ENCODE data around the gene P3H1. TPM values are rescaled to one million over a fixed set of nuclear protein-coding genes. Genes with fewer than 3 reads are reported as not detected.

P3H1 gene
- total RNA-seq, 4 donors from 2014 or later = 42.4 to 83.9 (median 65.1) TPM

GRCh38 chr1:42788021-42788420, 21.2 kb upstream of the P3H1 start:
- no peak for DNase-seq (ENCODE audit: low spot score in 2 of 2)
- TF ChIP-seq EP300 (IDR thresholded peaks at IDR 0.05) = no peak
- TF ChIP-seq, protein P1, sequence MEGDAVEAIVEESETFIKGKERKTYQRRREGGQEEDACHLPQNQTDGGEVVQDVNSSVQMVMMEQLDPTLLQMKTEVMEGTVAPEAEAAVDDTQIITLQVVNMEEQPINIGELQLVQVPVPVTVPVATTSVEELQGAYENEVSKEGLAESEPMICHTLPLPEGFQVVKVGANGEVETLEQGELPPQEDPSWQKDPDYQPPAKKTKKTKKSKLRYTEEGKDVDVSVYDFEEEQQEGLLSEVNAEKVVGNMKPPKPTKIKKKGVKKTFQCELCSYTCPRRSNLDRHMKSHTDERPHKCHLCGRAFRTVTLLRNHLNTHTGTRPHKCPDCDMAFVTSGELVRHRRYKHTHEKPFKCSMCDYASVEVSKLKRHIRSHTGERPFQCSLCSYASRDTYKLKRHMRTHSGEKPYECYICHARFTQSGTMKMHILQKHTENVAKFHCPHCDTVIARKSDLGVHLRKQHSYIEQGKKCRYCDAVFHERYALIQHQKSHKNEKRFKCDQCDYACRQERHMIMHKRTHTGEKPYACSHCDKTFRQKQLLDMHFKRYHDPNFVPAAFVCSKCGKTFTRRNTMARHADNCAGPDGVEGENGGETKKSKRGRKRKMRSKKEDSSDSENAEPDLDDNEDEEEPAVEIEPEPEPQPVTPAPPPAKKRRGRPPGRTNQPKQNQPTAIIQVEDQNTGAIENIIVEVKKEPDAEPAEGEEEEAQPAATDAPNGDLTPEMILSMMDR (IDR thresholded peaks at IDR 0.05) = no peak
- TF ChIP-seq POLR2A (IDR thresholded peaks at IDR 0.05) = no peak
- Histone ChIP-seq H3K9me3 (no peaks in the 10 kb centered on the region), H3K36me3 (peaks cover 0 to under 1% (median 0%) of the 10 kb centered on the region in 3 donors), H3K4me1 (peaks cover 0 to 16% (median 12%) of the 10 kb centered on the region in 4 donors), H3K27me3 (no peaks in the 10 kb centered on the region), H3K27ac (no peak overlapping the region), H3K4me3 (no peak overlapping the region)
- 89 to 95% methylated on average over 1 of the region's 1 CpG for WGBS, 2 donors

DNA sequence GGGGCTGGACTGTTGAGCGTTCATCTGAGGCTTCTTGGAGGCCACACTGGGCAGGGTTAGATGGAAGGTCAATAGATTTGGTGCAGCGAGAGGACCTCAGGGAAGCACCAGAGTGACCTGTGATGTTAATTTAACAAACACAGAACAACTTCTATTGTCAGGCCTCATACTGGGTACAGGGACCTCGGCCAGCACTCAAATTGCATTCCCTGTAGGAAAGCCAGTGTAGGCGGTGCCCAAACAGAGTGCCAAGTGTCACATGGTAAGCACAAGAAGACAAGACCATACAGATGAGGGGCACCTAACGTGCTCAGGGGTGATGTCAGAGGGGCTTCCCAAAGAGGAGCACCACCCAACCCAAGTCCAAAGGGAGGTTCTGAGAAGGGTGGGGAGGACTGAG, 19.3 kb upstream of the P3H1 start:
- peaks cover 0 to 15% (median 0%) of the 10 kb centered on the region in 3 donors for H3K36me3 ChIP-seq
- H3K9me3 ChIP-seq = no peaks in the 10 kb centered on the region
- H3K27me3 ChIP-seq = no peaks in the 10 kb centered on the region
- peaks cover 0 to 16% (median 12%) of the 10 kb centered on the region in 4 donors for H3K4me1 ChIP-seq
- TF ChIP-seq POLR2A (IDR thresholded peaks at IDR 0.05) (no peak), EP300 (IDR thresholded peaks at IDR 0.05) (no peak)
- TF ChIP-seq, protein P1 (IDR thresholded peaks at IDR 0.05) = no peak
- H3K27ac ChIP-seq = no peak overlapping the region
- H3K4me3 ChIP-seq = no peak overlapping the region
- DNase-seq (ENCODE audit: low spot score in 2 of 2) = no peak
- 77 to 78% methylated on average over 5 of the region's 5 CpGs for WGBS, 2 donors

DNA sequence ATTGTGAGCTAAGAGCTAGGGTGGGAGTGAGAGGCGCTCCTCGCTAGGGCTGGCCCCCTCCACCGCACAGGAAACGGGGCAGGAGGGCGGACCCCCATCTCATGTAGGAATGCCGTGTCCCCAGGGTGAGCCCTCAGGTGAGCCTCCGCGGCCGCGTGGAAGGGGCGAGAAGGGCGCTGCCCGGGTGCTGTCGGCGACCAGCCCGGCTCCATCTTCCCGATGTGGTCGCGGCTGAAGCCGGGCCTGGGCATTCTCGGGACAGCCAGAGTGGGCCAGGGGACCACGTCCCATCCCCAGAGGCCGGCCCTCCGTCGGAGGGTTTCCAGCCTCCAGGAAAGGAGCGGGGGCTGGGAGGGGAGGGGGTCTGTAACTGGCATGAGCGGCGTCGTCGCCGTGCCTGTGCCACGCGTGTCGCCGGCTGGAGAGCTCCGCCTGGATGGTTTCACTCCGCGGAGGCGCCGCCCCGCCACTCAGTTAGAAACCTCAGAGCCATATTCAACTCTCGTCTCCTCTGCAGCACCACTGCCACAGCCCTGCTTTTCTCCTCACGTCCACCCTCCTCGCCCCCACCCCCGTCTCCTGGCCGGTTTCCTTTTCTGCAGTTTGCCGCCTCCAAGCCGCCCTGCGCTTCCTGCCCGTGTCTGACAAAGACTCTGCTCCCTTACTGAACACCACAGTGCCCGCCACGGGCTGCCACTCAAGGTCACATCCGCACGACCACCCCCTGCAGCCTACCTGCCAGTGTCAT, 18.3 kb upstream of the P3H1 start, which contains the start of gene TMEM269:
TSS of gene TMEM269 (plus strand) at position 46 of the 748 bp plus-strand sequence. CDS start 4,903 bp downstream, outside the sequence.
- H3K4me1 ChIP-seq = peaks cover 0 to 16% (median 12%) of the 10 kb centered on the region in 4 donors
- TF ChIP-seq POLR2A (IDR thresholded peaks at IDR 0.05) = no peak
- TF ChIP-seq EP300 (IDR thresholded peaks at IDR 0.05) = no peak
- TF ChIP-seq, protein P1 (IDR thresholded peaks at IDR 0.05) = no peak
- DNase-seq (ENCODE audit: low spot score in 2 of 2) = no peak
- no peaks in the 10 kb centered on the region for H3K9me3 ChIP-seq
- no peaks in the 10 kb centered on the region for H3K27me3 ChIP-seq
- 3 to 7% methylated on average over 28 to 50 of the region's 54 CpGs for WGBS, 2 donors
- H3K27ac ChIP-seq = peak within 1 kb of the TSS in 3 of 4 donors; percentile 11 to 61 (median 46)
- peak within 1 kb of the TSS; percentile 26 to 61 (median 52) for H3K4me3 ChIP-seq
- H3K36me3 ChIP-seq = peaks cover 0 to 25% (median 0%) of the 10 kb centered on the region in 3 donors

DNA sequence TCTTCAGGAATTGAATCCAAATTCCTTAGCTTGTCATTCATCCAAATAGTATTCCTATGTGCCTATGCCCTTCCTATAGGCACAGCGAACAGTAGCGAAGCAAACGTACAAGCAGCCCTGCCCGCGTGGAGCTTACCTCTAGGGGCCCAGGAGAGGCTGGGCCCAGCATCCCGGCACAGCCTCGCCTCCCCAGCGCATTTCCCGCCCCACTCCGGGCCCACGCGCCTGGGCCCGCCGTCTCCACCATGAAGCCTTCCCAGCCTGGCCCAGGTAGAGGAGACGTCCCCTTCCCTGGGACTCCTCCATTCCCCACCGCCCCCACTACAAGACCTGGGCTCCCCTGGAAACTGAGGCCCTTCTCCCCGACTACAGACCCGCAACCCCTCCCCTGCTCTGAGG, 17.7 kb upstream of the P3H1 start:
- peaks cover 0 to 16% (median 12%) of the 10 kb centered on the region in 4 donors for H3K4me1 ChIP-seq
- TF ChIP-seq EP300 (IDR thresholded peaks at IDR 0.05) (no peak), POLR2A (IDR thresholded peaks at IDR 0.05) (no peak)
- TF ChIP-seq, protein P1 (IDR thresholded peaks at IDR 0.05) = no peak
- DNase-seq (ENCODE audit: low spot score in 2 of 2) = no peak
- H3K9me3 ChIP-seq = no peaks in the 10 kb centered on the region
- no peaks in the 10 kb centered on the region for H3K27me3 ChIP-seq
- H3K36me3 ChIP-seq = peaks cover 0 to 31% (median 0%) of the 10 kb centered on the region in 3 donors
- 80 to 92% methylated on average over 17 to 18 of the region's 18 CpGs for WGBS, 2 donors
- H3K27ac ChIP-seq = peak overlapping the region in 2 of 4 donors; percentile 11 to 61
- H3K4me3 ChIP-seq = peak overlapping the region in 3 of 4 donors; percentile 26 to 52 (median 52)

DNA sequence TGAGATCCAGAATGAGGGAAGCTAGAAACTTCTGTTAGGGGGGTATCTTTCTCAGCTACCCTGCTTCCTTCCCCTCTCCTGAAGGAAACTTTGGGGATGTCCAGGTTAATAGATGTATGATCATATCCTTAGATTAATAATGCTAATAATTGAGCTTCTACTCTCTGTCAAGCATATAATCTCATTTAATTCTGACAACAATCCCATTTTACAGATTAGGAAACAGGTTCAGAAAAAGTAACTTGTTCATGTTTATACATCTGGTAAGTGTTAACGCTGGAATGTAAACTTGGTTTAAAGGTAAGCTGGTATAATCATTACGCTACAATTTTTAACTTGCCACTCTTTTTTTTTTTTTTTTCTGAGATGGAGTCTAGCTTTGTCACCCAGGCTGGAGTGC, 16.3 kb upstream of the P3H1 start:
- no peak for TF ChIP-seq POLR2A (IDR thresholded peaks at IDR 0.05)
- TF ChIP-seq, protein P1 (IDR thresholded peaks at IDR 0.05) = no peak
- TF ChIP-seq EP300 (IDR thresholded peaks at IDR 0.05) = no peak
- H3K9me3 ChIP-seq = no peaks in the 10 kb centered on the region
- peaks cover 0 to 37% (median 0%) of the 10 kb centered on the region in 3 donors for H3K36me3 ChIP-seq
- no peak overlapping the region for H3K4me3 ChIP-seq
- DNase-seq (ENCODE audit: low spot score in 2 of 2) = no peak
- H3K27ac ChIP-seq = no peak overlapping the region
- no peaks in the 10 kb centered on the region for H3K27me3 ChIP-seq
- H3K4me1 ChIP-seq = peaks cover 0 to 16% (median 12%) of the 10 kb centered on the region in 4 donors
- WGBS, 2 donors = 95 to 98% methylated on average over 2 of the region's 2 CpGs
